GM18873 (cell line): ENCODE results near the gene KIF25.
"Not testable (repeated sequence)": the region's sequence is repeated elsewhere in the genome, so short reads cannot be mapped to it uniquely, and the experiment has no call there.

ENCODE experiments used
- ATAC-seq: cut with Tn5 transposase; IDR thresholded peaks from one replicate; pipeline ENCODE4 v1.9.1; 2021; ENCODE audit warnings: mild to moderate bottlenecking, moderate library complexity, moderate number of reproducible peaks; ENCODE audit not compliant: unreplicated experiment, low FRiP score

KIF25 gene

DNA sequence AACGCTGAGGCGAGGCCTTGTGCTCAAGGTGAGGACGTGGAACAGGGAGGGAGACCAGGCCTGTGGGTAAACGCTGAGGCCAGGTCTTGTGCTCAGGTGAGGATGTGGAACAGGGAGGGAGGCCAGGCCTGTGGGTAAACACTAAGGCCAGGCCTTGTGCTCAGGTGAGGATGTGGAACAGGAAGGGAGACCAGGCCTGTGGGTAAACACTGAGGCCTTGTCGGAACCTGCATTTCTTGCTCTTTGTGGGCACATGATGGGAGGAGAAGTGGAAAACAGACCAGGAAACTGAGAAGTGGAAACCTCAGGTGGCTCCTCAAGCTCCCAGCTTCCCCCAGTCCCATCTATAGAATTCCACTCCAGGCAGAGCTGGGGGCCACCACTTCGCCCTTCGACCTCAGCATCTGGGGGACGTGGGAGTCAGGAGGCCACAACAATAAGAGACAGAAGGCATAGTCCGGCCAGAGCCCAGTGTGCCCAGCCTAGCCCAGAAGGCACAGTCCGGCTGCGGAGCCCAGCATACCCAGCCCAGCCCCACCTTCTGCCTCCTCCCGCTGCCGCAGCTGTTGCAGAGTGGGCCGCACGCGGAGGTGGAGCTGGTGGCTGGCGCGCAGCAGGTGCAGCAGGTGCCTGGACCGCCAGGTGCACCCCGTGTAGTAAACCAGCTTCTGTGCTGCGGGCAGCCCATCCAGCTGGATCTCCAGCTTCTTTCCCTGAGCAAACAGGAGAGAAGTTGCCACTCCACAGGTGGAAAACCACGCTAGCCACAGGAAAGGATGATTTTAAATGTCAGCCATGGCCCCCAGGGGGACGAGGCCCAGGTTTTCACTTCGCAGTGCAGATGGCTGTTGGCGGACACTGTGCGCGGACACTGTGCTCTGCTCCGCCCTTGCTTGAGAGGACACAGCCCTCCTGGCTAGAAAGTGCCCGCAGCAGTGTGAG is 64.1 kb downstream of the KIF25 start:
- no peak for ATAC-seq

DNA sequence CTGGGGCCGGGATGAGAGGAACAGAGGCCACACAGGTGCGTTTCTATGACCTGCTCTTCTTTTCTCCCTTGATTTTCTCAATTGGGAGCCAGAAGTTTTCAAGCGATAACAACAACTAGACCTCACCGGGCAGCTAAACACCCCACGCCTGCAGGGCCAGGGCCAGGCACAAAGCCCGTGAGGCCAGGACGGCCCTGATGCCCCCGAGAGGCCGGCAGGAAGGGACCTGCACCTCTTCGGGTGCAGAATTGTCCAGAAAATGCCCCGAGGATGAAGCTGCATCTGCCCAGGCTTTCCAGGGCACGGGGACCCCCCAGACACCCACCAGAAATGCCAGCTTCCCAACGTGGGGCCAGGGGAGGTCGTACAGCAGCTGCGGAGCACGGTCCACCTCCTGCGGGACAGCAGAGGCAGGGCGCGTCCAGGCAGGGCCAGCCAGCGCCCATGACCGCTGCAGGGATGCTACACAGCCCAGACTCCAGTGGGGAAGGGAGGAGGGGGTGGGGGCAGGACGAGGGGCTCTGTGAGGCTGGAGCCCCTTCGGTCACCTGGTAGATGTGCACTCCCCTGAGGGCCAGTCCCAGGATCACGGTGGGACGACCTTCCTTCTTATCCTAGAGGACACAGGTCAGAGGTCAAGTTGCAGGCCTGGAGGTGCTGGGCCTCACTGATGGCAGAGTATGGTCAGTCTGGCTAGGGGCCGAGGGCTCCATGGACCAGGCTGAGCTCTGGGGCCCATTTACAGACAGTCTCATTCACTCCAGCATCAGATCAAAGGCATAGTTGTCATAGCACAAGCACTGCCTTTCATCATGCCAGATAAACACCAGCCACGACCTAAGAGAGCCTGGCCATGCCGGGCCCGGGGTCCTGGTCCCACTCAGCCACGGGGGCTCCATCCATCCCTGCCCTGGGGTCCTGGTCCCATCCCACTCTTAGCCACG is 65.1 kb downstream of the KIF25 start:
- no peak for ATAC-seq

DNA sequence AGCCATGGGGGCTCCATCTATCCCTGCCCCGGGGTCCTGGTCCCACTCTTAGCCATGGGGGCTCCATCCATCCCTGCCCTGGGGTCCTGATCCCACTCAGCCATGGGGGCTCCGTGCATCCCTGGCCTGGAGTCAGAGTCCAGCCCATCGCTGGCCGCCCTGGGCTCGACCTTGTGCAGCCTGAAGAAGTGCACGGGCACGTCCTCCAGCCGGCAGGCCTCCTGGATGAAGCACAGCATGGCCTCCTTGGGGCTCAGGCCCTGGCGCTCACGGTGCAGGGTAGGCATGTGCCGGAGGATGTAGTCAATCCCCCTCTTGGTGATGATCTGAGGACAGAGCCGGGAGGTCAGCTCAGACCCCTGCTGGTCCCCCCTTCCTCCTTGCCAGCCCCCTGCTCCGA is 66.0 kb downstream of the KIF25 start:
- ATAC-seq, result no peak

DNA sequence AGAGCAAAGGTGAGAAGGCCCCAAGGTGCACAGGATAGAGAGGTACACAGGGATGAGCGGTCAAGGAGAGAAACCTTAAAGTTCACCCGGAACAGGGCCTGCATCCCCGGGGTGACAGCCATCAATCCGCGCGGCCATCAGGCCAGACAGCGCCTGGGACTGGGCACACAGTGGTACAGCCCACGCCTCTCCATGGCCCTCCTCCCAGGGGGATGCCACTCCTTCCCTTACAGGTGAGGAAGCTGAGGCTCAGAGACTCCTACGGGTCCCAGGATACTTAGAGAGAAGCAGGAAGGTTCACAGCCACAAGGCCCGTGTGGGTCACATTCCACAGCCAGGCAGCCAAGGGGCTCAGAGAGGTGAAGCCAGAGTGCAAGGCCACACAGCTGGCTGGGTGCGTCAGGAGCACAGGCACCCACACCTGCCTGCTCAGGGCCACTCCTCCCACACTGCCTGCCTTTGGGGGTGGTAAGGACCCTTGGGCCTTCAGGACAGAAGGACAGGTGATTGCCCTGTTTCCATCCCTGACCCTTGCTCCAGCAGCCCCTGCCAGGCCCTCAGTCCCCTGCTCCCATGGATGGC is 66.8 kb downstream of the KIF25 start:
- no peak for ATAC-seq

DNA sequence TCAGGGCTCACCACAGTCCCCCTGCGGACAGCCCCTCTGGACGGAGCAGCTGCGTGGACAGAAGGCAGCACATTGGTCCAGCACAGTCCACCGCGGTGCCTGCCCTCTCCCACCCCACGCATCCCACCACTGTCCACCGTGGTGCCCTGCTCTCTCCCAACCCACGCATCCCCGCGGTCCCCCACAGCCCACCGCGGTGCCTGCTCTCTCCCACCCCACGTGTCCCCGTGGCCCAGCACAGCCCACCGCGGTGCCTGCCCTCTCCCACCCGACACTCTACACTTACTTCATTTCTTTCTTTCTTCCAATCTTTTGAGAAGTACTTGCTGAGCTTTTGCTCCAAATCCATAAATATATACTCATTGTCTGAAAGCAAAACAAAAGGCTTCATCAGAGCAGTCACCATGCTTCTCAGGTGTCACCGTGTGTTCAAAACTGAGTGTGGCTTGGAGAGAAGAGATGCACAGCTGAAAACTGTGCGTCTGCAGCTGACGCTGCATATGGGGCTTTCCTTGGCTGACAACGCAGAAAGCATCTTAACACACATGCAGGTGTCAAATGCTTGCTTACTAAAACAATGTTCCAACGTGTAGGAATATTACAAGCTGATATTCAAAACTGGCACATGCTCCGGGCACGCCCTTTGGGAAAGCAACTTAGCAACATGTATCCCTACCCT is 69.7 kb downstream of the KIF25 start:
- no peak for ATAC-seq

DNA sequence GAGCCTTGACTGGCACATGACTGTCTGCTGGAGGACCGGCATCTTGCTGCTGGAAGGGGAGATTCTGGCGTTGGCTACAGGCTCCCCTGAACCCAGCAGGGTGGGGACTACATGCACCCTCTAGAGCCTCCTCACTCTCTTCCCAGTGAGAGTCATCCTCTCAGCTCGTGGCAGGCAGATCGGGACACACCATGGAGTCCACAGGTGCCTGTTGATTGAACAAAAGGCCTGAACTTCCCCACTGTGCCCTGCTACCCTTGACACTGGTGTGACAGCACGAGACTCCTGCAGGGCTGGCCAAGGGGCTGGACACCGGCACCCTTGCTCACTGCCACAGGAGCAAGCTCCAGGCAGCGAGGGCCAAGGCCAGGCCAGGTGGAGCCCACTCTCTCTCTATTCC is 73.3 kb downstream of the KIF25 start:
- no peak for ATAC-seq

DNA sequence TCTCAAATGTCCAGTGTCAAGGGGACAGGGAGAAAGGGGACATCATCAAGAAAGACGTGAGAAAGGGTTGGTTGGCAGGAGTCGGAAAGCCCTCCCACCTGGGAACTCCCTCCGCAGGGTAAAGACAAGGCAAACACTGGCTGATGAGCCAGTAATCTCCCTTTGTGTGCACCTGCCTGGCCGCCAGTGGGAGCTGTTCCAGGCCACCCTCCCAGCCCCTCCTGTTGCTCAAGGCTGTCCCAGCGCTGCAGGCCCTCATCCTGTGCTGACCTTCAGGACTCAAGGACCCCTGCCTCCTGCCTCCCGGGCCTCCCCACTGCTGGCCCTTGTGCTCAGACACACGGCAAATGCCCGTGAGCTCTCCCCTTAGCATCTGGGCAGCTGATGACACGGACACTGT is 74.1 kb downstream of the KIF25 start:
- no peak for ATAC-seq

DNA sequence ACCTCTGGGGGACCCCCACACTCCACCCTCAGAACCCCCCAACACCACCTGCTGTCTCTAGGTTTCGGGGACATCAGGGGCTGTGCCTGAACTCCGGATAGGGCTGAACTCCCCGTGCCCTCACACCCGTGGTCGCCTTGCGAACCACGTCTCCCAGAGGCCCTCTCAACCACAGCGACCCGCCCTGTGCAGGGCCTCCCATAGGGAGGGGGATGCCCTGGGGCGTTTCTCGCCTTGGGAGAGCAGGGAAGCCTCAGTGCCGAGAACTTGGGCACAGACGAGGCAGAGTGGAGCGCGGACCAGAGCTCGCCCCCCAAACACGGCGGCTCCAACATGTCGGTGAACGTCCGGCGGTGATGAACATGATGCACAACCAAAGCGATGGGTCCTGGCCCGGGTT is 74.8 kb downstream of the KIF25 start:
- ATAC-seq, result no peak

DNA sequence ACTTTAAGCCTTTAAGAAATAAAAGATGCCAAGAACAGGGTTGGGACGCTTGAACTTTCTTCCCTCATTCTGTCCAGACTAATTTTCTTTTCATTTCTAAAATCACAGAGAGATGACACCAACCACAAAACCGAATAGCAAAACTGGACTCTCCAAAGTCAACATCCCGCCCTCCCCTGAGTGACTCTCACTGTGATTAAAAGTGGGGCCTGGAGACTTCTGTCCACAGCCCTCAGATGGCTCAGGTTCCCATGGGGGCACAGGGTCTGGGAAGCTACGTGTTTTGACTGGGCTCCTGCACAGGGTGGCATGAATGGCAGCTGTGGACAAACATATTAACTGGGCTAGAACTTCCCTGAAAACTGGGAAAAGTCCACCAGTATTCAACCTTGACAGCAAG is 75.3 kb downstream of the KIF25 start:
- no peak for ATAC-seq

DNA sequence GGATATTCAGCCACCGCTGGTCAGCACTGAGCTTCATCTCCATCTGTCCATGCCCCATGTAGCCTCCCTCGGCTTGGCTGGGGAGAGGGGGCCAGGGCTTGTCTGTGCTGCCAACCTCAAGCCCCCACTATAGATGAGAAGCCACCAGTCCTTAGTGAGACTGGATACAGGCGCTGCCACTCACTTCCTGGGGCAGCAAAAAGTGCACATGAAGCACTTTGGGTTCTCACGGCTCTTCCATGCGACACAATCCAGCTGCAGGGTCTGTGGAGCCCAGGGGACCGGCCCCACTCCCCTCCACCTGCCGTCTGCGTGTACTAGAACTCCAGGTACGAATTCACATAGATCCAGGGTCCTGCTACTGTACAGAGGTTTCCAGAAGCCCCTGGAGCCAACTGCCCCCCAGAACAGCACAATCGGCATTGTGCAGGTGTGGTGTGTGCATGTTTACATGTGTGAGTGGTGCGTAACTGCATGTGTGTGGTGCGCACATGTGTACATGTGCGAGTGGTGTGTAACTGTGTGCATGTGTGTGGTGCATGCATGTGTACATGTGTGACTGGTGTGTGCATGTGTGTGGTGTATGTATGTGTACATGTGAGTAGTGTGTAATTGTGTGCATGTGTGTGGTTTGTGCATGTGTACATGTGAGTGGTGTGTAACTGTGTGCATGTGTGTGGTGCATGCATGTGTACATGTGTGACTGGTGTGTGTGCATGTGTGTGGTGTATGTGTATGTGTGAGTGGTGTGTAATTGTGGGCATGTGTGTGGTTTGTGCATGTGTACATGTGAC is 76.7 kb downstream of the KIF25 start:
- no peak for ATAC-seq

DNA sequence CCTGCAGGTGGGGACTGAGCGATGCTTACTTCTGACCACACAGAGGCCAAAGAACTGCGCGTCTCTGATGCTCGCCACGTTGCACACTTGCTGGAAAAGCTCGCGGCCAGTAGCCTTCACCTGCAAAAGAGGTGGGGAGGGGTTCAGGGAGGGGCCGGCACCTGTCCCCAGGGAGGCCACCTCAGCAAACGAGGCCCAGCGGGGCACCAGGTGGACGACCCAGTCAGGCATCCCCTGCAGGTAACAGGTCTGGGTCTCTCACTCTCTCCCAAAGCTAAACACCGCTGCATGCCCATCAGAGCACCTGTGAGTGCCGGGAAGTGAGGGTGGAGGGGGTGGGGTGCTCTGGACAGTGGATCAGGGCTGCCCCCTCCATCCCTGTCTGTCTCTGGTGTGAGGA is 77.7 kb downstream of the KIF25 start:
- no peak for ATAC-seq

DNA sequence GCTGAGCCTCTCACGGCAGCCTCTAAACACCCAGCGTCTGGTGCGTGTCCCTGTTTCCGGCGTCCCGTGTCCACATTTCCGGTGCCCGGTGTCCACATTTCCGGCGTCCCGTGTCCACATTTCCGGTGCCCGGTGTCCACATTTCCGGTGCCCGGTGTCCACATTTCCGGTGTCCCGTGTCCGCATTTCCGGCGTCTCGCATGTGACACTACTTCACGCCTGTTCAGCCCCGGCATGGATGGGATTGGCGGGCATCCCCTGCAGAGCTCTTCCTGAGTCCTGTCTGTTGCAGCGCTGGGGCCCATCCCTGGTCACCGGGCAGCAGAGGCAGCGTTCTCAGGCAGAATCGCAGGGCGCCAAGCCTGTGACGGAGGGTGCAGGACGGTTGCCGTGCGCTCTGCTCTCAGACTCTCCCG is 78.3 kb downstream of the KIF25 start:
- ATAC-seq, result no peak

DNA sequence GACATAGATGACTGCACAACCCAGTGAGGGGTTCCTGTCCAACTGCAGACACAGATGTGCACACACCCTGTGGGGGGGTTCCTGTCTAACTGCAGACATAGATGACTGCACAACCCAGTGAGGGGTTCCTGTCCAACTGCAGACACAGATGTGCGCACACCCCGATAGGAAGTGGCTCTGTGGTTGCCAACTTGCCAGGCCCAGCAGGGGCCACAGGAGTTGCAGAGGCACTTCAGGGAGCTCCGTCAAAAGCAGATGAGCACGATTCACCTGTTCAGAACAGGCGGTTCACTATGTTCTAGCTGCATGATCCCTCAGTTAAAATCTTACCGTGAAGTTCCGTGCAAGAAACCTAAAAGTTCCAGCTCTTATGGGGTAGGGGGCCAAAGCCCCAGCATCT is 79.9 kb downstream of the KIF25 start:
- not testable (repeated sequence) for ATAC-seq

DNA sequence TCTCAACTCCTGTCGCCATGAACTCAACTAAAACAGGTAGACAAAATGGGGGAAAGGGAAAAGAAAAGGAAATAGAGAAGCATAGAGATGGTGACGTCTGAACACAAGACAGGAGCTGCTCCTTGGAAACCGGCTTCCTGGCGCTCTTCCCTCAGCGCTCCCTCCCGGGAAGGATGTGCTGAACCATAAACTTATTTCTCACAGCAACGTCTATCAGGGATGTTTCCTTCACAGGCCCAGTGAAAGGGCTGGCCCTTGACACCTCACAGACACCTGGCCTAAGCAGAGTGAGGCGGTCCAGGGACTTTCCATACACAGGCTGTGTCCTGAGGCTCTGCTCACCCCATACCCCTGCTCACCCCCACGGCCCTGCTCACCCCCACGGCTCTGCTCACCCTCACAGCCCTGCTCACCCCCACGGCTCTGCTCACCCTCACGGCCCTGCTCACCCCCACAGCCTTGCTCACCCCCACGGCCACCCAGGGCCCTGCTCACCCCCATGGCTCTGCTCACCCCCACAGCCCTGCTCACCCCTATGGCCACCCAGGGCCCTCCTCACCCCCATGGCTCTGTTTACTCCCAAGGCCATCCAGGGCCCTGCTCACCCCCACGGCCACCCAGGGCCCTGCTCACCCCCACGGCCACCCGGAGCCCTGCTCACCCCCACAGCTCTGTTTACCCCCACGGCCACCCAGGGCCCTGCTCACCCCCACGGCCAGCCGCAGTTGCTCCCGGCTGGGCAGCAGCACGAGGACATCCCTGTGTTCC is 80.9 kb downstream of the KIF25 start:
- ATAC-seq, result no peak

DNA sequence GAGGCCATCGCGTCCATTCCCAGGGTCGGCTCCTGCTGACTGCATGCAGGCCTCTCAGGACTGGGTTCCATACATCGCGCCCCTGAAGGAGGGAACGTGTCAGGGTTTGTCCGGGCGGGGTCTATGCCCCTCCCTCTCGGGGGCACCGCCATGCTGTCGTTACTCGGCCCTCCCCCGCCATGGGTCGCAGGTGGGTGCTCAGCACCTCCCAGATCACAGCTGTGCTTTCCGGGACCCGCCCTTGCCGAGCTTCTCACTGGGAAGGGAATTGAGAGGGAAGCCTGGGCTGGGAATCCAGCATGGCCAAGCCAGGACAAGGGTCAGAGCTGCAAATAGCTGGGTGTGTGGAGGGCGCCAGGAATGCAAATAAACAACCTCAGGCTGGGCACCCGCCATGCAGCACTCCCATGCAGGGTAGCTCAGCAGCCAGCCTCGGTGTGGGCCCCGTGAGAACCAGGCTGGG is 81.5 kb downstream of the KIF25 start, which contains the start of gene FRMD1:
Gene FRMD1, minus strand, starts transcription at position 270 of the 463 bp plus-strand sequence. Its CDS starts 118 bp downstream, at position 152.
- no peak for ATAC-seq

DNA sequence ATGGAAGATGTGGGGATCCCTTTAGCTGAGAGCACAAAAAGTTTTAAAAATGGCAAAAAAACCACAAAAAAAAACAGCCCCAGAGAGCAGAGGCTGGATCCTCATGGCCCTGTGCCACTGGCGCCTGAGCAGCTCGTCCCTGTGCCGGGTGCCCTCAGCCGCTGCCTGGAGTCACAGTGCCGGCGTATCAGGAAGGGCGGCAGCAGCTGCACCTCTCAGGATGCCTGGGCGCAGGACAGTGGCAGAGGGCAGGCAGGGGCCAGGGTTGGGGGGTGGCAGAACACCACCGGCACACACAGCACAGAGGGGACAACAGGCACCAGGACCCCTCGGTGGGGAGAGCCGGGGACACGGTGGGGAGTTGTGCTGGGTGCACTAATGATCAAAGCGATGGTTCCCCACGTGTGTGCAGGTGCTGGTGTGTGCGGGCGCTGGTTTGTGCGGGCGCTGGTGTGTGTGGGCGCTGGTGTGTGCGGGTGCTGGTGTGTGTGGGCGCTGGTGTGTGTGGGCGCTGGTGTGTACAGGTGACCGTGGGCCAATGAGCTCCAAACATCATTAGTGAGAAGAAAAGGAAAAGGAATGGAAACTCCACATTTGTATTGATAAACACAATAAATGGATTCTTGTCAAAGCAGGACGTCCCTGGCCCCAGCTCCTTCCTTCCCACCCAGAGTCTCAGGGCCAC is 83.1 kb downstream of the KIF25 start:
- ATAC-seq, result no peak

DNA sequence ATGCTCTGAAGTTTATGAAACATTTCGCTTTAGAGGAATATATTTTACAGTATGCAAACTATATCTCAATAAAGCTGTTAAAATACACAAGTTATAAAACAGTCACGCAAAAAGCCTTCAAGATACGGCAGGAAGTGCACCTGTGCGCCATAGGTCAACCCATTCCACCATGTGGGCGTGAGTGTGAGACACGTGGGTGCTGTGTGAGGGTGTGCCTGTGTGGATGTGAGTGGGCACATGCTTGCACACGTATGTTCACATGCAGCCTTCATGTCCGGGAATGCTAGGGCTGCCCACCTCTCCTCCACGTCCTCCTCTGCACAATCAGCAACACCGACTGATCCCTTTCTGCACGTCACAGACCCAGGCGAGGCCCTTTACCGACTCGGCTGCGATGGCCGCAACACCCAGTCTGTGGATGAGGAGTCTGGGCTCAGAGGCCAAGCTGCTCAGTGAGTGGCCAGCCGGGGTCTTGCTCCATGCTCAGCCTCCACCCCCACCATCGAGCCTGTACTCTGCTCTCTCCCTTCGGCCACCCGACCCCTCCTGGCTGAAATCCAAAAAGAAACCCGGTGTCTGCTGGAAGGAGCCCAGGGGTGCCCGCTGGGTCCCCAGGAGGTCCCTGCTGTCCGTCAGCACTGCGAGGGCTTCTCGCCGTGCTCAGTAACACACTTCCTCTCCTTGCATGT is 84.5 kb downstream of the KIF25 start:
- no peak for ATAC-seq
